Measurements from ENCODE around the gene KBTBD12.

GRCh38 chr3:127900536-127900935 is 14.5 kb upstream of the KBTBD12 start:
- TF ChIP-seq CTCF (IDR thresholded peaks at IDR 0.05): no peak
- no peak for TF ChIP-seq POLR2A (IDR thresholded peaks at IDR 0.05)
- TF ChIP-seq EP300 (IDR thresholded peaks at IDR 0.05; ENCODE audit: low read depth): no peak

All from transverse colon (tissue), 3 donors.